Hindlimb muscle (tissue), 1 donor: ENCODE measurements around the gene FMOD. TPM values are rescaled to one million over a fixed set of nuclear protein-coding genes. Genes with fewer than 3 reads are reported as not detected.
A peak's percentile ranks its signal among the peaks of the same experiment; 100 is the strongest.
"Not testable (repeated sequence)": the region's sequence is repeated elsewhere in the genome, so short reads cannot be mapped to it uniquely, and the experiment has no call there.

Experiments used
- DNase-seq: peaks from one replicate; pipeline ENCODE4 v3.0.0-alpha.2; 2013
- polyA plus RNA-seq: library from polyadenylated mRNA; unstranded; fragments of 120-200 nt; gene quantifications from one replicate; pipeline ENCODE4 v1.2.1, GENCODE V29; 2013; ENCODE audit not compliant: insufficient read length

Gene FMOD
- polyA plus RNA-seq, 1 donor: 54.8 TPM

DNA sequence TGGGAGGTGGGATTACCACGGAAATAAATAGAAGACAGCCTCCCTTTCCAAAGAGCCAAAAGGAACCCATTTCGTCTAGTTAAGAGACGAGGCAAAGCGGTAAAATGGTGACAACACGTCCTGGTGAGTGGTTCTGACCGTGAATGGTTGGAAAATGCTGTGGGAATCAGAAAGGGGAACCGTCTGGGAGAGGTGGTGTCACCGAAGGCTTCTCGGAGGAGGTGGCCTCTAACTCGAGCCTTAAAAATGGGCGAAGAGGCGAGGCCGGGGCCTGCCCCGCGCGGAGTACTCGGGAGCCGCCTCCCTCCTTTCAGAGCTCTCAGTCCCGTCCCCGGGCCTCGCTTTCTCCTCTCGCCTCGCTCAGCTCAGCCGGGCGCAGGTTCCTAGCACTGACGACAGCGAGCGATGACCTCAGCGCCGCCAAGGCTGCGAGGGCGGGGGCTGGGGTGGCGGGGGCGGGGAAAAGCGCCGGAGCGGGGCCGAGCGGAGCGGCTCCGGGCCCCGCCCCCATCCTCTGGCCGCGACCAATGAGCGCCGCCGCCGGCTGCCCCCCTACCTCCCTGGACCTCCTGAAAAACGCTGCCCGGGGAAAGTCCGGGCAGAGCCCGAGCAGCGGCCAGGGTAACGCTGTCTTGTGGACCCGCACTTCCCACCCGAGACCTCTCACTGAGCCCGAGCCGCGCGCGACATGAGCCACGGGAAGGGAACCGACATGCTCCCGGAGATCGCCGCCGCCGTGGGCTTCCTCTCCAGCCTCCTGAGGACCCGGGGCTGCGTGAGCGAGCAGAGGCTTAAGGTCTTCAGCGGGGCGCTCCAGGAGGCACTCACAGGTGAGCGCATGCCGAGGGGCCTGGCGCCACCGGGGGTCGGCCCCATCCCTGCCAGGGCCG is 45.8 kb downstream of the FMOD start, which contains the start of gene BTG2:
TSS of gene BTG2 (plus strand) at position 601 of the 890 bp plus-strand sequence. CDS start at position 689, 88 bp downstream.
- DNase-seq: peak; percentile 93

- no peak for DNase-seq
Measured at GRCh38 chr1:203304391-203304918, 46.5 kb downstream of the FMOD start.

GRCh38 chr1:203302894-203303293 is 48.0 kb downstream of the FMOD start:
- DNase-seq: no peak

- DNase-seq: no peak
Measured at GRCh38 chr1:203302456-203302855, 48.5 kb downstream of the FMOD start.

DNA sequence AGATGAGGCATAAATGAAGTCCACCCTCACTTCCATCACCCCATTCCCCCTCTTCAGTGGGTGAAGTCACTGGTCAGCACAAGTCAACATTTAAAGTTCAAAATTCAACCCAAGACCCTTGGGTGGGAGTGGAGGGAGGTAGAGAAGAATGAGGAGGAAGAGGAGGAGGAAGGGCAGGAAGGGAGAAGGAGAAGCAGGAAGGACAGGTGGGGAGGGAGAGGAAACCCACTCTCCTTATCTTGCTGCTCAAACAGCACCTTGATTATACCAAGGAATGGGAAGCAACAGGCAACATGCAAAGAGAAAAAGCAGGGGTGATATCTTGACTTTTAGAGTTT is 49.6 kb downstream of the FMOD start:
- DNase-seq: no peak

- DNase-seq: no peak
Measured at GRCh38 chr1:203300441-203301330, 50.2 kb downstream of the FMOD start.

DNA sequence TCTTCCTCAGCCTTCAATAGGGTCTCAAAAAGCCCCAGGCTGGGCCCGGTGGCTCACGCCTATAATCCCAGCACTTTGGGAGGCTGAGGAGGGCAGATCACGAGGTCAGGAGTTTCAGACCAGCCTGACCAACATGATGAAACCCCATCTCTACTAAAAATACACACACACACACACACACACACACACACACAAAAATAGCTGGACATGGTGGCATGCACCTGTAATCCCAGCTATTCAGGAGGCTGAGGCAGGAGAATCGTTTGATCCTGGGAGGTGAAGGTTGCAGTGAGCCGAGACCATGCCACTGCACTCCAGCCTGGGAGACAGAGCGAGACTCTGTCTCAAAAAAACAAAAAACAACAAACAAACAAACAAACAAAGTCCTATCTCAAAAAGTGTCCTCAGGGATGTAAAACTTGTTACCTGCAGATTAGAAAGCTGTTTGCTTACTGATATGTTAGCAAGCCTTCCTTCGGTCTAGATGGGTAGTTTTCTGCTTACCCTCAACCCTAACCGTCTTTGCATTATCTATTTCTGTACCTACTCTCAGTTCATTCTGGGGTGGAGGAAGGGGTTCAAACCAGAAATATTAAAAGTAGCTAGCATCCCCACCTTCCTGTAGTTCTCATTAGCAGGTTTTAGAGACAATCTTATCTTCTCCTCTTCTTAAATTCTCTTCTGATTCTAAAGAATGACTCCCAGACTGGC is 51.0 kb downstream of the FMOD start:
- DNase-seq: not testable (repeated sequence)

- no peak for DNase-seq
Measured at GRCh38 chr1:203299169-203299568, 51.8 kb downstream of the FMOD start.

GRCh38 chr1:203296460-203297073 is 54.4 kb downstream of the FMOD start:
- no peak for DNase-seq

DNA sequence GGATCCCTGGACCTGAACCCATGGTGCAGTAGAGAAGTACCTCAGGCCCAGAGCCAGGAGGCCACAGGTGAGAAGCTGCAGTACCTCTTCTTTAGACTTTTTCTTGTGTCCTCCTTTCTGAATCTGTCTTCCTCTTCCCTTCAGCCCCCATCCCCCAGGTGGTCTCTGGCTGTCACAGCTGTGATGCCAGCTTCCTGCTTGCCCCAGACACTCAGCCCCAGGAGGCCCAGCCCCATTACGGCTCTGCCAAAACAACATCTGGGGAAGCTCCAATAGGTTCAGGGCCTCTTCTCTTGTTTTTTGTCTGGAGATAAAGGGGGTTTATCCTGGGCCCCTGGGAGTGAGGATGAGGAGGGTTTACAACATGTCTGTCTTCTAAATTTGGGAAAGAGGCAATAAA is 55.1 kb downstream of the FMOD start:
- DNase-seq: no peak

DNA sequence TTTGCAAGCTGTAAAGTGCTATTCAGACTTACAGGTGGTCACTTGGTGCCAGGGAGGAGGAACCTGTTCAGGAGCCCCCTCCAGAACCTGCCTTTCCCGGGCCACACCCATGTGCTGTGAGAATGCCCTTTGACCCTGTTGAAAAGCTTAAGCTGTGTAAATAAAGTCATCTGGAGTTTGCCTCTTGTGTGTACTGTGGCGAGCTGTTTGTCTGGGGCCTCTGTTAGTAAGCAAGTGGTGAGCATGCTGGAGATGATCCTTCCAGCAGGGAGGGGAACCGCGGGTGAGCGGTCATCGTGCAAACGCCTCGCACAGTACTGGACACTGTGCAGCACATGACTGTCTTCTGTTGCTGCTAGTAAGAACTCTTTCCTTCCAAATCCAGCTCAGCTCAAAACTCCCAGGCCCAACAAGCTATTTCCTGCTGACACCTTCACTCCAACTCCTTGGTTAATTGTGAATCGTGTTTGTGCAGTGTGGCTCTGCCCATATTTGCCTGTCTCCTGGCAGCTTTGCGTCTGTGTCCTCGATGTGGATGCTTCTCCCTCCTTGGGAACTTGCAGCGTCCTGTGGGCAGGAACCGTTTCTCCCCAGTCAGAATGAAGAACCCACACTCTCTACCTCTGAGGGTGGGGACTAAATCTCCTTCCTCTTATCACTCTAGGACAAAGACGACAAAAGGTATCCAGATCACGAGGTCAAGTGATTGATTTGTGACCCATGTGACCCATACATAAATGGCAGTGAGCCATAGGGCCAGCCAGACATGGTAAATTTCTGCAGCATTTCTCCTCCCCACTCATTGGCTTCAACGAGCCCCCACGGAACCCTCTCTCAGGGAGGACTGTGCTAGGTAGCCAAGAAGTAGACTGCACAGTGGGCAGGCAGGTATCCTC is 59.5 kb downstream of the FMOD start:
- no peak for DNase-seq

Other genes starting within 250 kb of the FMOD start
- gene ADORA1, start 223.4 kb downstream of the FMOD start, polyA plus RNA-seq: 8.2 TPM
- gene MYBPH, start 175.3 kb downstream of the FMOD start, polyA plus RNA-seq: 534 TPM
- gene CHI3L1, start 164.4 kb downstream of the FMOD start, polyA plus RNA-seq: 1.7 TPM
- gene CHIT1, start 121.4 kb downstream of the FMOD start, polyA plus RNA-seq: 1.7 TPM
- 84.9 TPM for gene BTG2, start 45.6 kb downstream of the FMOD start, polyA plus RNA-seq
- gene PRELP, start 124.7 kb upstream of the FMOD start, polyA plus RNA-seq: 3.1 TPM
- gene OPTC, start 143.0 kb upstream of the FMOD start, polyA plus RNA-seq: not detected